ENCODE results near the gene RBM6.

DNA sequence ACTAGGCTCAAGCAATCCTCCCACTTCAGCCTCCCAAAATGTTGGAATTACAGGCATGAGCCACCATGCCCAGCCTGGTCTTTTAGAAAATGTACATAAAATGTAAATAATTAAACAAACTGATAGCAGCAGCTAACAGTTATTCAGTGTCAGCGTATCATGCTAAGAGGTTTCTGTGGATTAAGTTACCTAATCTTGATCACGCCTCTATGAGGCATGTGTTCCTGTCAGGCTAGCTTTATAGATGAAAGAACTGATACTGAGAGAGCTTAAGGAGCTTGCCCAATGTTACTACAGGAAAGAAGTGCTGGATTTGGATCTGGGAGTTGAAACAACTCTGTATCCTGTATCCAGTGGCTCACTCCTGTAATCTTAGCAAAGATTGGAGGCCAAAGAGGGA lies 25.0 kb upstream of the RBM6 start:
- TF ChIP-seq, protein P1, sequence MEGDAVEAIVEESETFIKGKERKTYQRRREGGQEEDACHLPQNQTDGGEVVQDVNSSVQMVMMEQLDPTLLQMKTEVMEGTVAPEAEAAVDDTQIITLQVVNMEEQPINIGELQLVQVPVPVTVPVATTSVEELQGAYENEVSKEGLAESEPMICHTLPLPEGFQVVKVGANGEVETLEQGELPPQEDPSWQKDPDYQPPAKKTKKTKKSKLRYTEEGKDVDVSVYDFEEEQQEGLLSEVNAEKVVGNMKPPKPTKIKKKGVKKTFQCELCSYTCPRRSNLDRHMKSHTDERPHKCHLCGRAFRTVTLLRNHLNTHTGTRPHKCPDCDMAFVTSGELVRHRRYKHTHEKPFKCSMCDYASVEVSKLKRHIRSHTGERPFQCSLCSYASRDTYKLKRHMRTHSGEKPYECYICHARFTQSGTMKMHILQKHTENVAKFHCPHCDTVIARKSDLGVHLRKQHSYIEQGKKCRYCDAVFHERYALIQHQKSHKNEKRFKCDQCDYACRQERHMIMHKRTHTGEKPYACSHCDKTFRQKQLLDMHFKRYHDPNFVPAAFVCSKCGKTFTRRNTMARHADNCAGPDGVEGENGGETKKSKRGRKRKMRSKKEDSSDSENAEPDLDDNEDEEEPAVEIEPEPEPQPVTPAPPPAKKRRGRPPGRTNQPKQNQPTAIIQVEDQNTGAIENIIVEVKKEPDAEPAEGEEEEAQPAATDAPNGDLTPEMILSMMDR (IDR thresholded peaks at IDR 0.05 in 2 of 3, conservative IDR thresholded peaks at IDR 0.05 in 1 of 3; ENCODE audit: borderline replicate concordance in 1 of 3, insufficient read depth in 1 of 3, low read depth in 2 of 3, low read length in 2 of 3): no peak
- TF ChIP-seq POLR2AphosphoS5 (IDR thresholded peaks at IDR 0.05; ENCODE audit: low read depth, low read length) (no peak), POLR2A (IDR thresholded peaks at IDR 0.05; ENCODE audit: borderline replicate concordance, extremely low read depth, insufficient read depth, insufficient read length) (no peak), REST (IDR thresholded peaks at IDR 0.05; ENCODE audit: low read depth) (no peak), RAD21 (IDR thresholded peaks at IDR 0.05; ENCODE audit: low read depth) (no peak), YY1 (IDR thresholded peaks at IDR 0.05; ENCODE audit: extremely low read depth, insufficient replicate concordance, low read depth, low read length) (no peak), SRF (IDR thresholded peaks at IDR 0.05; ENCODE audit: low read depth) (no peak), SIN3A (IDR thresholded peaks at IDR 0.05; ENCODE audit: low read depth) (no peak), SP1 (IDR thresholded peaks at IDR 0.05; ENCODE audit: low read depth) (no peak), ELF1 (IDR thresholded peaks at IDR 0.05; ENCODE audit: borderline replicate concordance, low read depth) (no peak), CBX3 (IDR thresholded peaks at IDR 0.05; ENCODE audit: low read depth) (no peak), EZH2 (IDR thresholded peaks at IDR 0.05) (no peak), CEBPB (IDR thresholded peaks at IDR 0.05; ENCODE audit: low read depth) (no peak), ZNF274 (IDR thresholded peaks at IDR 0.05; ENCODE audit: low read depth, low read length) (no peak)
